Peyer's patch (tissue), 4 donors: ENCODE results near the gene MARCKSL1. TPM values are rescaled to one million over a fixed set of nuclear protein-coding genes. Genes with fewer than 3 reads are reported as not detected.
"Not testable (repeated sequence)": the region's sequence is repeated elsewhere in the genome, so short reads cannot be mapped to it uniquely, and the experiment has no call there.

Experiments
- DNase-seq, 3 donors: peaks; one replicate each; pipeline ENCODE4 v3.0.0-alpha.2; 2017 to 2019
- H3K27ac ChIP-seq, 4 donors: fragments of 200-600 bp; sonication (generic); one replicate each; pipeline ENCODE4 v1.5.1; 2016 to 2019
- H3K27me3 ChIP-seq, 2 donors: fragments of 200-600 bp; sonication (generic); one replicate each; pipeline ENCODE4 v1.5.1; 2019
- H3K36me3 ChIP-seq, 3 donors: fragments of 200-600 bp; sonication (generic); one replicate each; pipeline ENCODE4 v1.5.1; 2016 to 2019
- H3K4me1 ChIP-seq, 4 donors: fragments of 200-600 bp; sonication (generic); one replicate each; pipeline ENCODE4 v1.5.1; 2016 to 2019
- H3K4me3 ChIP-seq, 4 donors: fragments of 200-600 bp; sonication (generic); 1 replicate in 3 of 4; 2 replicates in 1 of 4; pipeline ENCODE4 v1.5.1; 2016 to 2019; ENCODE audit warnings: mild to moderate bottlenecking in 1 of 4
- H3K9me3 ChIP-seq, 4 donors: fragments of 200-600 bp; sonication (generic); one replicate each; pipeline ENCODE4 v1.5.1; 2016 to 2019; ENCODE audit warnings: mild to moderate bottlenecking in 1 of 4
- CTCF ChIP-seq, 6 experiments: fragments of 450-650 bp in 4 of 6; fragments of 200-600 bp in 2 of 6; sonication (generic) in 1 of 6; IDR thresholded peaks; one replicate each; pipeline ENCODE4 v1.5.1; 2017 to 2019; ENCODE audit warnings: antibody characterized with exemption in 6 of 6, mild to moderate bottlenecking in 3 of 6, moderate library complexity in 1 of 6
- POLR2A ChIP-seq, 2 donors: fragments of 450-650 bp; IDR thresholded peaks; one replicate each; pipeline ENCODE4 v1.5.1; 2017; ENCODE audit warnings: antibody characterized with exemption in 2 of 2, mild to moderate bottlenecking in 2 of 2, moderate library complexity in 2 of 2
- small RNA-seq, 2 donors: library from RNA; depleted of rRNA; stranded (forward); fragments of <200 nt; gene quantifications; one replicate each; pipeline ENCODE3, GENCODE V24; 2016
- total RNA-seq, 4 donors: library from RNA; depleted of rRNA; stranded (reverse); fragments of >200 nt; gene quantifications; one replicate each; pipeline ENCODE4 v1.1.0, GENCODE V29; 2016

Gene MARCKSL1
- total RNA-seq, 4 donors from 2014 or later = 19.1 to 51.2 (median 35.9) TPM

- H3K4me1 ChIP-seq = peaks cover 0 to 7% (median 0%) of the 10 kb centered on the region in 4 donors
- no peaks in the 10 kb centered on the region for H3K27me3 ChIP-seq
- H3K27ac ChIP-seq = no peak overlapping the region
- no peaks in the 10 kb centered on the region for H3K36me3 ChIP-seq
- H3K4me3 ChIP-seq = no peak overlapping the region
- H3K9me3 ChIP-seq = no peaks in the 10 kb centered on the region
- TF ChIP-seq CTCF (IDR thresholded peaks at IDR 0.05) = no peak
- TF ChIP-seq POLR2A (IDR thresholded peaks at IDR 0.05) = no peak
- DNase-seq = no peak
Measured at GRCh38 chr1:32286763-32287162, 49.3 kb downstream of the MARCKSL1 start.

- TF ChIP-seq POLR2A (IDR thresholded peaks at IDR 0.05) = no peak
- TF ChIP-seq CTCF (IDR thresholded peaks at IDR 0.05) = no peak
- DNase-seq = no peak
- Histone ChIP-seq H3K36me3 (no peaks in the 10 kb centered on the region), H3K4me1 (no peaks in the 10 kb centered on the region), H3K27ac (no peak overlapping the region), H3K4me3 (no peak overlapping the region), H3K27me3 (no peaks in the 10 kb centered on the region), H3K9me3 (no peaks in the 10 kb centered on the region)
Measured at GRCh38 chr1:32285658-32286057, 50.4 kb downstream of the MARCKSL1 start.

GRCh38 chr1:32284777-32285176 lies 51.3 kb downstream of the MARCKSL1 start:
- H3K4me3 ChIP-seq, H3K4me1 ChIP-seq, H3K27ac ChIP-seq, DNase-seq, H3K27me3 ChIP-seq, H3K9me3 ChIP-seq, H3K36me3 ChIP-seq: not testable (repeated sequence)

Small RNA genes lying within 50 kb of the gene (small RNA-seq; reads per million reads assigned to genes)
- 0 reads per million in 2 donors for gene RF00019

Other genes starting within 250 kb of the MARCKSL1 start
- gene KPNA6, start 228.2 kb downstream of the MARCKSL1 start, total RNA-seq = 10 to 100 TPM; 24.8 to 29.8 (median 25.6) TPM
- gene TXLNA, start 156.6 kb downstream of the MARCKSL1 start, total RNA-seq = 10 to 100 TPM; 27.1 to 46.2 (median 31.0) TPM
- 1 to 10 TPM in 2 of 4 donors, not detected in 2; 1.1 to 2.4 TPM for gene CCDC28B, start 135.6 kb downstream of the MARCKSL1 start, total RNA-seq
- 1 to 10 TPM in 3 of 4 donors, under 1 TPM in 1; 0.88 to 8.3 (median 2.6) TPM for gene IQCC, start 130.6 kb downstream of the MARCKSL1 start, total RNA-seq
- under 1 TPM in 1 of 4 donors, not detected in 3; 0.85 TPM for gene DCDC2B, start 127.1 kb downstream of the MARCKSL1 start, total RNA-seq
- gene TMEM234, start 113.9 kb downstream of the MARCKSL1 start, total RNA-seq = 10 to 100 TPM; 15.9 to 47.0 (median 25.4) TPM
- 100 to 1,000 TPM in 1 of 4 donors, 10 to 100 TPM in 3; 76.1 to 105 (median 84.7) TPM for gene EIF3I, start 113.8 kb downstream of the MARCKSL1 start, total RNA-seq
- 1 to 10 TPM in 2 of 4 donors, not detected in 2; 4.1 to 5.1 TPM for gene FAM167B, start 89.0 kb downstream of the MARCKSL1 start, total RNA-seq
- gene LCK, start 85.0 kb downstream of the MARCKSL1 start, total RNA-seq = 10 to 100 TPM in 2 of 4 donors, 1 to 10 TPM in 2; 8.6 to 59.4 (median 12.4) TPM
- gene HDAC1, start 44.1 kb downstream of the MARCKSL1 start, total RNA-seq = 100 to 1,000 TPM in 3 of 4 donors, 10 to 100 TPM in 1; 93.0 to 147 (median 122) TPM
- 10 to 100 TPM; 15.7 to 44.5 (median 25.6) TPM for gene FAM229A, start 26.3 kb upstream of the MARCKSL1 start, total RNA-seq
- 1 to 10 TPM in 1 of 4 donors, not detected in 3; 5.2 TPM for gene TSSK3, start 26.3 kb upstream of the MARCKSL1 start, total RNA-seq
- 100 to 1,000 TPM in 3 of 4 donors, 10 to 100 TPM in 1; 89.1 to 140 (median 109) TPM for gene BSDC1, start 58.2 kb upstream of the MARCKSL1 start, total RNA-seq
- under 1 TPM in 2 of 4 donors, not detected in 2; 0.13 to 0.19 TPM for gene ZBTB8B, start 128.8 kb upstream of the MARCKSL1 start, total RNA-seq
- 1 to 10 TPM; 2.3 to 5.8 (median 4.7) TPM for gene ZBTB8A, start 203.2 kb upstream of the MARCKSL1 start, total RNA-seq